Cortex of kidney (tissue), 1 donor: ENCODE results near the gene UBE2G2.

ENCODE experiments used
- DNase-seq: peaks from one replicate; lab custom pipeline; 2025; lab: John Stamatoyannopoulos, UW

UBE2G2 gene, protein sequence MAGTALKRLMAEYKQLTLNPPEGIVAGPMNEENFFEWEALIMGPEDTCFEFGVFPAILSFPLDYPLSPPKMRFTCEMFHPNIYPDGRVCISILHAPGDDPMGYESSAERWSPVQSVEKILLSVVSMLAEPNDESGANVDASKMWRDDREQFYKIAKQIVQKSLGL

DNA sequence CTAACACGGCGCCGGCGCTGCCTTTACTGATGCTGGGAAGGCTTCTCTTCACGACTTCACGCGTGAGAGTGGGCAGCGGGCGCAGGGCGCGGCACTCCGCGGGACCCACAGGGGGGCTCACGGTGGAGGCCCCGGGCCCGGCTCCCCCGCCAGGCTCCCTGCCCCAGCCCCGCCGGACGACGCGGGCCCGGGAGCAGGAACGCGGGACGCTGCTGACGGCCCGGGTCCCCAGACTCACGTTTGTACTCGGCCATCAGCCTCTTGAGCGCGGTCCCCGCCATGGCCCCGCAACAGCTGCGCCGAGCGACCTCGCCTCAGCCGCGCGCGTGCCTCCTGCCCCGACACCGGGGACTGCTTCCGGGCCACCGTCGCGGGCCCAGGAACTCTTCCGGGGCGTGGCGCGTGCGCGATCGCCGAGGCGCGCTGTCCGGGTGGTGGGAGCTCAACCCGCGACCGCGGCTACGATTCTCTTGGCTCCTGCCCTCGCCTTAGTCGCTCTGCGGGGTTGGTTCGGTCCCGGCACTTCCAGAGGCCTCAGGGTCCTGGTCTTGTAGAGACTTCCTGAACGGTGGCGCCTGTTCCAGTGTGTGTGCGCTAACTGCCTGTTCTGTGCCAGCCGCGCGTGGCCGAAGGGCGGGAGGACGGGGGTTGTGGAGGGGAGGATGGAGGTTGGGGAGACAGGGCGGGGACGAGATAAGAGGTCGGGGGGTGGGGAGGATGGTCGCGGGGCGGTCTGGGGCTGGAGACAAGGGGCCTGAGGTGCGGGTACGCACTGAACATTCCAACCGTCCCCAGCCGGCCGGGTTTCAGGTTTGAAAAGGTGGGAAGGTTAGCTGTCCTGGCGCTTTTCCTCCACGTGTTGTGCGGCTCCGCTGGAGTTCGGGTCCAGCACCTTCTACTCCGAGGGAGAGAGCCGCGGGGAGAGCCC, at the start of gene UBE2G2:
UBE2G2 (minus strand) TSS at position 353 of the 928 bp plus-strand sequence; CDS start at position 281, 72 bp downstream.
- peak; percentile 47 for DNase-seq

DNA sequence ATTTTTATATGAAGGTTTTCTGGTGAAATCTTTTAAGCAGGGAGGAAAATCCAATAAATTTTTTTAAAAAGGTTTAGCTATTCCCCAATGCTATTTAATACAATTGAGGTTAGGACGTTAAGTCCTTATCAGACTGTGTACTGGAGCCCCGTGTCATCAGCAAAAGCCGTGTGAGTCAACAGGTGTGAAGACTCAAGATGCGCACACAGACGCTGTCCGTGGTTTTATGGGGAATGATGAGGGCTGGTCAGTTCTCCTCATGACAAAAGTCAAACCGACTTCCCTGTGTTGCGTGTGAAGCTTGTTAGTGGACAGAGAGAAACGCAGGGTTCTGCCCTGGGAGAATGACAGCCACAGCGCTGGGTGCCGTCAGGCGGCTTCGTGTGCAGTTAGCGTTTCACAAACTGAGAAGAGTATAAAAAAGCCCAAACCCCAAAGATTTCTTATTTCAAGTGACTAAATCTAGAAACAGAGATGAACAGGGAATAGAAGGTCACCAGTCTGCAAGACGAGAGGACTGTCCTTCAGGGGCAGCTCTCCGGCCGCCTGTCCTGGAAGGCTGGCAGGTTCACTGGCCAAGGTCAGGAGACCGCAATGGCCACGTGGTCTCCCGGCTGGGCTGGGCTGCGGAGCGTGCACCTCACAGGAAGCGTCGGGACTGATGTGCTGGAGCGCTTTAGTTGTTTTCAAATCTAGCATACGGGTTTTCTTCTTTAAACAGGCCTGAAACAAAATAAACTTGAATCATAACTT, 49.5 kb upstream of the UBE2G2 start:
- no peak for DNase-seq

DNA sequence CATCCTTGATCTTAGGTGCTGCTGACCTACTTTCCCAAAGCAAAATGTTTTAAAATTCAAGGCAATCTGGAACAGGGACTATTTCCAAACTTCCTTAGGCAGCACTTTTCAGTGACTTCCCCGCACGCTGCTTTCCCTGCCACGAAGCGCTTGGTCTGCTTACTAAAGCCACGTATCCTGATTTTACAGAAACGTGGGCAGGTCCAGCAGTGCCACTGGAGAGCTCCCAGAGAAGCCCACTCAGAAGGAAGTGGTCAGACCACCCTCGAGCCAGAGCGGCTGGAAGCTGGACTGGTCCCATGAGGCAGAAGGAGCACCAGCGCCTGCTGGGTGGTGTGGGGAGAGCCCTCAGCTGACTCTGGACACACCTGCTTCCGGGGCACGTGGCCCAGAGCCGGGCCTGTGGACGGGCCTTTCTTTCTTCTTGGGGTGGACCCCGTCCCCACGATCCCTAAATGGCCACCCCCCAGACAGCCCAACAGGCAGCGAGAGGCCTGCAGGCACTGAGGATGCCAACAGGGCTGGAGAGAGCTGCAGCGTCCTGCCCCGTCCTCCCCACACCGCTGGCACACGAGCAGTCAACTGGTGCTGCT, 48.7 kb upstream of the UBE2G2 start:
- no peak for DNase-seq

DNA sequence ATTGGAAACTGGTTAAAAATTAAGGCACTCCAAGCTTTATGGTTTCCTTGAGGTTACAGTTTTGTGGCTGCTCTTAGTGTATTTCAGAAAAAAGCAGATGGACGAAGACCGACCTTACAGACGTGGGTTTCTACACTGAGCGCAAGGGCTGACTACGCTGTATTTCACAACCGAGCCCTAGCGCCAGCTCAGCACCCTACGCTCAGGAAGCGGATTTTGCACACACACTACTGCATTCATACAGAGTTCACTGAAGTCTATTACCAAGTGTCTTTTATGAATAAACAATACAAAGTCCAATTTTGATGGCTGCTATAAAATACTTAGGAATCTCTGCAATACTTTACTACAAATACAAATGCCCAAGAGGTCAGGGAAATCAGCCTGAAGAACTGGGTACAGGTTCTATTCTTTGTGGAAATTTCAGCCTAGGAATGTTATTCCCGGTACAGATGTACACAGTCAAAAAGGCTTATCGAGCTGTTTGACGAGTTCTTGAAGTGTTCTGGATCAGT, 48.1 kb upstream of the UBE2G2 start:
- no peak for DNase-seq

DNA sequence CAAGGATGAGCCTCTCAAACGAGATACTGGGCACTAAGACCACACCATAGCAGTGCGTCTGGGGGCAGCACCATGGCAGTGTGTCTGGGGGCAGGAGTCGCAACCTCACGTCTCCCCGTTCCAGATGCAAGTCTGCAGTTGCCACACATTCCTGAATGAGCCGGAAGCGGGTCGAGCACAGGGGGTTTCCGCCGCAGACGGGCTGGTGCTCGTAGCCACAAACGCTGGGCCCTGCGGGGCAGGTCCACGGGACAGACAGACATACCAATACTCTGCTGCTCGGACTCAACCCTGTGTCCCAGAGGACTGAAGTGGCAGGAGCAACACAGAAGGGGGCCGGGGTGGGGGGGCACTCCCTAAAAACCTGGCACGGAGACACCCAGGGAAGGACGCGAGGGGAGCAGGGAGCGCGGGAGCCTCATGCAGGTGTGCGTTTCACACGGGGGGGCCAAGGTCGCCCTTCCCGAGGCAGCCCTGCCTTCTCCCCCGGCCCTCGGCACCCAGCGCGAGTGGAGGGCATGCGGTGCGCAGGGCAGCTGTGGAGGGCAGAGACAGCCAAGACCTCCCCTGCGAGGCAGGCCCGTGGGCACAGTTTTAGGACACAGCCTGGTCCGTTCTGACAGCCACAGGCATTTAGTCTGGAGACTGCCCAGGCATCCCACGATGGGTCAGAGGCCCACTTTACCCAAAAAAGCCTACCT, 47.4 kb upstream of the UBE2G2 start:
- DNase-seq: no peak

DNA sequence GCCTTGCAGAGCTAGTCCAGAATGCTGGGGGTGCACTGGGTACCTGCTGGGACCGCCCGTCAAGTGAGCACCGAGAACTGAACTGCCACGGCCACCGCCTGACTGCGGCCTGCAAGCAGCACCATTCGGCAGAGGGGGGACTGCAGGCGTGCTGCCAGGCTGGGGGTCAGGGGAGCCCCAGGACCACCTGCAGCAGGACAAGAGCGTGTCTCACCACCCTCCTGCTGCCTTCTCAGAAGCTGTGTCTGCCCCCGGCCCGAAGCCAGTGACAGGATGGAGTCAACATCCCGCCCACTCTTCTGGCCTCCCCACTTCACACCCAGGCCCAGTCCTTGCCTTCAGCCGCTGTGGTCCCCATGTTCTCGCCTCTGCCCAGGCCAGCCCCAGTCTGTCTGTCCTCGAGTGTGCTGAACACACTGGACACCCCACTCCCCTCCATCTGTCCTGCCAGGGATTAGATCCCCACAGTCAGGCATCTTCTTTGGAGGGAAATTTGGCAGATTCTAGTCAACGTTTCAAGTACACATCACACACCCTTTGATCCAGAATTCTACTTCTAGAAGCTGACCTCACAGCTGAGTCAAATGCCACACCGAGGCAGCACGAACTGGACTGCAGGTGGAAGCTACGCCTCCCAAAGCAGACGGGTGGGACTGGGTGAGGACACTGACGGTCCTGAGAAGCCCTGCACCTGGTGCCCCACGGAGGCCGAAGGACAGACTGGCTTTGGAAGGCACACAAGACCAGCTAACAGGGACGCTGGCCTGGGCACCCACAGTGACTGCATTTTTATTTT, 45.8 kb upstream of the UBE2G2 start:
- DNase-seq: no peak

DNA sequence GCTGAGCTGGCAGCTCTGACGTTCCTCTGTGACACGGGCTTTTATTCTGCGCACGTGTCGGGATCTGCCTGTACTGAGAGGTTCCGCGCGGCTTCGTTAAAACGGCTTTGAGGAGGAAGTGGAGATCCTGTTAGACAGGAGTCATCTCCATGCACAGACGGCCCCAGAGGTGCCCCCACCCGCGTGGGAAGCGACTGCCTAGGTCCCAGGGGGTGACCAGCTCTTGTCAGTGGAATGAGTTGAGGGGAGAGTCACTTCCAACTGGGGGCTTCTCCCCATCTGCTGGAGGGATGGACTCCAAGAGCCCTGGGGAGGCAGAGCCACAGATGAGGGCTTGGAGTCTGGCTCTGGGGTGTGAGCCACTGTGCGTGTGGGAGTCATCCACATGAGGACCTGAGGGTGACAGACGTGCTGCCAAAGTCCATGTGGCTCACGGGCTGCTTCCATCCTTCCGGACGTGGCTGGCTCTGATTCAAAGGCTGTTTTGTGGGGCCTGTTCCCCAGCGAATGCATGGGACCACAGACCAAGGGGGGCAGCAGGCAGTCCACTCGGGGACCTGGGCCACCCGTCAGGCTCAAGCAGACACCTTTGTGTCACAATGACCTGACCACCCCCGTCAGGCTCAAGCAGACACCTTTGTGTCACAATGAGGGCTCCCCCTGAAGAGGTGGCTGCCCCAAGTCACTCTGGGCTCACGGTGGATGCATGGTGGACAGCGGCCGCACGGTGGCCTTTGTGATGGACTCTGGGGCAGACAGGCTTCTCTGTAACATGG, 45.1 kb upstream of the UBE2G2 start:
- no peak for DNase-seq

DNA sequence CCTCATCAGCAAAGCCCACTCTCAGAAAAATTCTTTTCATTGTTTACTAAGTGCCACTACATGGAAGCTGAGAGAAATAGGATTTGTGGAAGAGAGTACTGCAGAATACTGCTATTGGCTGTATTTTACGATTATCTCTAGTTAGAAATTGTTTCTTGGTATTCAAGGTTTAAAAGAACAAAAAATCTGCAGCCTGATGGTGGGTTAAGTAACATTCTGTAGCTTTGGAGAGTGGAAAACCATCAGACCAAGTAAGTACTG, 44.5 kb upstream of the UBE2G2 start:
- no peak for DNase-seq

DNA sequence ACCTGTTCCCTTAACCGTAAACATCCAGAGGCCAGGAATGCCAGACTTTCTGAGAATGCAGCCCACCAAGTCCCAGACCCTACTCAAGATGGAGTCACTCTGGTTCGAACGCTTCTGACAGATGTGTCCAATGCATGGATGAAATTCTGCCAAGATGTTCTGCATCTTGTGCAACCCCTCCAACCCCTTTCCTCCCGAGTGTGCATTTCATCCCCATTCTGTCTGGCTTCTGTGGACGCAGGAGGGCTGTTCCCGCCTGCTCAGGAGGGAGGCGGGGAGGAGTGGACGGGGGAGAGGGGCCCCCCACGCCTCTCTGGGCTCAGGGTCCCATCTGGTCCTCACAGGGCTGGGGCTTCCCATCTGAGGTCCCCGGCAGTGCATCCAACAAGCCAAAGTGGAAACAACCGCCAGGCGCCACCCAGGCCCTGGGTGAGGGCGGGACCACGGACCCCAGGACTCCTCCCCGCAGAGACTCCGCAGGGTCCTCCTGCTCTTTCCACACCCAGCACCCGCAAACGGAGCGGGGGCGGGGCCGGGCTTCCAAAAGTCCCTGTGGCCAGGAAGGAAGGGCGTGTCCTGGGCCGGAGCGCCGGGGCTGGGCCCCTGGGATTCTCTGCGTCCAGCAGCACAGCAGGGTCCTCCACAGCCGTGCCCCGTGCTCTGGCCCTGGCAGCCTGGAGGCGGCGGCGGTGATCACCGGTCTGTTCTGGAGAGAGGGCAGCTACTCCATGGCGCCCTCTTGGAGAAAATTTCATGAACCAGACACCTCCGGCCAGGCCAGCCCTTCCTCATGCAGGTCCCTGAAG, 44.0 kb upstream of the UBE2G2 start:
- no peak for DNase-seq

DNA sequence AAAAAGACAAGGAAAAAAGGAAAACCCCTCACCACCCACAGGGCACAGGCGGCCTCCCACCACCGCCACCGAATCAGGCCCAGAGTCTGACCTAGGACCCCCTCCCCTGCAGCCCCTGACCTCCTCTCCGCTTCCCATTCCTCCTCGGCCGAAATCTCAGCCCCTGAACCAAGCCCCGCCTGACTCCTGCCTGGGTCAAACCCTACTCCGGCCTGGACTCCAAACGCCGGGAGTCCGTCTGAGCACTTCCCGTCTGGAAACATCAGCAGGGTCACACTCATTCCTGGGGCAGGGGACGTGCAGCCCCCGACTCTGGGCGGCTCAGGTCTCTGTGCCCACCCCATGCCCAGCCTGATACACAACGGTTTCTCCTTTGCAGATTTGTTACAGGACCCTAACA, 42.6 kb upstream of the UBE2G2 start:
- no peak for DNase-seq

DNA sequence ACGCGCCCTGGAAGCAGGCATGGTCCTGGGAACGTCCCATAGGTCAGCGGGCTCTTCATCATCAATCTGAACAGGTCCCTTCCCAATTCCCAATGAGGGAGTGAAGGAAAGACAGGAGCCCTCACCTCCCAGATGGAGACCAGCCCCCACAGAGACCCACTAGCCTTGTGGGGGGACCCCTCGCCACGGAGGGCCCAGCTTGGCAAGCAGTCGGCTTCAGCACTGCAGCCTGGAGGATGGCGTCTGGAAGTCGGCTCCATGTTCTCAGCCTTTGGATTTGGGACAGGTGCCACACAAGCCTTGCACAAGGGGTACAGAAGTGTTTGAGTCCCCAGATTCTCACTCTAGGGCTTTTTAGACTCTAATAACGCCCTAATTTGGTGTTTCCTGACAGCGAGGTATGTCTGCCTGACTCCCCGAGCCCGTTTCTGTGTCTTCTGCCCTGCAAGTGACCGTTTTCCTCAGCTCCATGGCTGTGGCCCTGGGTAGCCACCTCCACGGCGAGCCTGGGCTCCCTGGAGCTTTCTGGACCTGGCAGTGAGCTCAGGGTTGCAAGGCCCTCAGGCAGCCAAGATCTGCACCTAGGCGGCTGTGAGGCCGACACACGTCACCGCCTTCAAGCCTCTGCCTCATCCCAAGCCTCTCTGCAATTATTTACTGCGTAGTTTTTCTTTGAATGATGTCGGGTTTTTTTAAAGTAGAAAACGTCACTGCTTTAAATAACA, 41.3 kb upstream of the UBE2G2 start:
- no peak for DNase-seq

DNA sequence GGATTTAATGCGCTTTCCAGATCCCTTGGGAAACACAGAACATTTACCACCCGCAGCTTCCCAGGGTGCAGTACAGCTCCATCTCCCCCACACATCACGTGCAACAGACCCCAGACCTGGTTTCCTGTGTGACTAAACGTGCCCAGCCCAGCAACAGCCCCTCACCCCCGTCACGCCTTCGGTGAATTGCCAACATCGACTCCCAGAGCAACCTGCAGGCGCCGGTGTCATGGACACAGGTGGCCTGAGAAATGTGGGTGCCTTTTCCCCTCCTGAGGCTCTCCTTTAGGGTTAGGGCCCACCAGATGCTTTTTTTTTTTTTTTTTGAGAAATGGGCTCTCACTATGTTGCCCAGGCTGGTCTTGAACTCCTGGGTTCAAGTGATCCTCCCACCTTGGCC, 40.5 kb upstream of the UBE2G2 start:
- no peak for DNase-seq

DNA sequence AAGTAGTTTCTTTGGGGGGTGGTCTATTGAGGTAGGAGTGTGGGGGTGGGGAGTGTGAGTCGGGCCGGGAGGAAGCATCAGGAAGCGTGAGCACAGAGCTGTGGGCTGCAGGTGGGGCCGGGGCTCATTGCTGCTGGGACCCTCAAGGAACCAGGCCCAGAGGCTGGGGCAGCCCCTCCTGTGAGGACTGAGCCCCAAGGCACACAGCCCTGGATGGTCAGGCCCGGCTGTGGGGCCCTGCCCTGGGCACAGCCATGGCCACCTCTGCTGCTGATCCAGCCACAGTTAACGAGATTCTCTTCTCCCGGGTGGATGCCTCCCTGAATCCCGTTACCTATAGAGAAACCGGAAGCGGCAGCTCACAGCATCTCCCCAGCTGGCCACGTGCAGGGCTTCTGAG, 39.2 kb upstream of the UBE2G2 start:
- no peak for DNase-seq

DNA sequence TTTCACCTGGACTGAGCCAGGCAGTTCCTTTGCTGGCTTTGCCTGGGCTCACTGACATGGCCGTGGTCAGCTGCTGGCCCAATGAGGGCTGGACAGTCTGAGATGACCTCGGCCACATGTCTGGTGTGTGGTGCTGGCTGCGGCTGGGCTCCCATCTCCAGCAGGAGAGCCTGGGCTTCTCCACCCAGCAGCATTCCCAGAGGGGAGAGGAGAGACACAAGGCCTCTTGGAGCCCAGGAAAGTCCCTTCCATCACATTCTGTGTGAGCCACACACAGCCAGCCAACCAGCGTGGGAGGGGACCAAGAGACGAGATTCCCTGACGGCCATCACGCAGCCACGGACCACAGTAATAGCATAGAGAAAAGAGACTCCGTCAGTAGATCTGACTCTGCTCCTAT, 37.3 kb upstream of the UBE2G2 start:
- DNase-seq: no peak

DNA sequence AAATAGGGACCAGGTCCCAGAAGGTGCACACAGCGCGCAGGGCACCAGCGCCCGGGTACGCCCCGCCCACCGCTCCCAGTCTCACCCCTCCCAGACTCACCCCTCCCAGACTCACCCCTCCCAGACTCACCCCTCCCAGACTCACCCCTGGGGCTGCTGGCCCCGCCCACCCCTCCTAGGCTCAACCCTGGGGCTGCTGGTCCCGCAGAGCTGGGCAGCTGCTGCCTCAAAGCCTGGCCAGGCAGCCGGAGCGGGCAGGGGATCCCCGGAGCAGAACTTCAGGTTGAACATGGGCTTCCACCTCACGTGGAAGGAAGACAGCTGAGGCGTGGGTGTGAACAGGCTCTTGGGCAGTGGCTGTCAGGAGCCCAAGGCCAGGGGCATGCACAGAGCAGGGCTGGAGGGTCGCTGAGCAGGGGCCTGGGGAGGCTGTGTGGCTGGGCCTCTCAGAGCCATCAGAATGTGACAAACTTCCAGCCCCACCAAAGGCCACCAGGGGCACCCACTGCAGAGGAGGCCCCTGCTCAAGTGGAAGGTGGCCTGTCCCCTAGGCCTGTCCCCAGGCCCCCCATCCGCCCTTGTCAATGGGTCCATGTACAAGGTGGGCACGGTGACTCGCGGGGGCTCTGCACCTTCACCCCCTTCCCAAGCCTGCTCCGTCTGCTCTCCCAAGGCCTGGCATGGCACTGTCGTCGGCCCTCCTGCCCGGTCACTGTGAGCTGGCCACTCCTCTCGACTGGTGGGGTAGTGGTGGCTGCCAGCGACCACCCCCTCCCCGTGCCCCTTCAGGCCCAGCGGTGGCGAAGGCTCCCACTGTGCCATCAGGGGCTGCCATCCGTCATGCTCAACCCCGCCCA, 36.6 kb upstream of the UBE2G2 start:
- DNase-seq: no peak

DNA sequence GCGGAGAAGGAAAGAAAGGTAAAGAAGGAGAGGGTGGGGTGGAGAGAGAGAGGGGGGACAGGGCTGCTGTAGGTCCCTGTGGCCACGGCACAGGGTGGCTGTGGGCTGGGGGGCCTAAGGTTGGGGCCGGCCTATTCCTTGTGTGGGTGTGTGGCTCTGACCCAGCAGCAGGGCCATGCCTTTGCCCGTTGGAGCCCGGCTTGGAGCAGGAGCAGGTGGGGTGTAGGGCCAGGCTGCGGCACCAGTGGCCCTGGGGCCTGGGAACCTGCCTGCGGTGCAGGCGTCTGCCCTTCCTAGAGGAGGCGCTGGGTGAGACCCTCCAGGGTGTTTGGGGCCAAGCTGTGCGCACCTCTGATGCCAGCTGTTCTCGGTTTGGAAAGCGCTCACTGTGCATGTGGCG, 35.9 kb upstream of the UBE2G2 start:
- DNase-seq: no peak

DNA sequence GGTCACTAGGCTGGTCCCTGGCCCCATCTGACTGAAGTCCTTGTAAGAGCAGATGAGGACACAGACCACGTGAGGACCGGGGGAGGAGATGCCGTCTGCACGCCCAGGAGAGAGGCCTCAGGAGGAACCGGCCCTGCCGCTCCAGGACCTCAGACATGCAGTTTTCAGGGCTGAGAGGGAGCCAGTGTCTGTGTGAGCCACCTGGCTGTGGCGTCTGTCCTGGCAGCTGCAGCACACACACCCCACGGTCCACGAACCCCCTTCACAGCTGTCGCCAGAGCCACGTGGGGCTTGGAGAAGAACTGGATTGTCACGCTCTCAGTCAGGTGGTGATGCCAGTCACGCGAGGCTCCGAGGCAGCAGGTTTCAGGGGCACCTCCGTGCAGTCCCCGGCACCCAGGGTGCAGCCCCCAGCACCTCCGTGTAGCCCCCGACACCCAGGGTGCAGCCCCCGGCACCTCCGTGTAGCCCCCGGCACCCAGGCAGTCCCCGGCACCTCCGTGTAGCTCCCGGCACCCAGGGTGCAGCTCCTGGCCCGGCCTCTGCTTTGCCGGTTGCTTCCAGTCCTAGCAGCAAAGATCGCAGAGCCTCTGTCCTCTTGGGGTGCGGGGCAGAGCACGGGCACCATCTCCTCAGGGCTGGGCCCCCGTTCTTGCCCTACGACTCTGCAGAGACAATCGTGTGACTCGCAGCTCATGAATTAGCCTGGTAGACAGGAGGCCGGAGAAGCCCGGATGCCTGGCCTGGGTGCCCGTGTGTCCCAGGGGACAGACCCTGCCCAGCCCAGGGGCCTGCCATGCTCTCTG, 35.2 kb upstream of the UBE2G2 start:
- DNase-seq: no peak
